ENCODE results near the gene RND2. TPM values are rescaled to one million over a fixed set of nuclear protein-coding genes. Genes with fewer than 3 reads are reported as not detected.

RND2 gene
- total and polyA plus RNA-seq, 2 of the 13 experiments (the other 11 are each of a cell fraction or from before 2014, with no cell fraction given): 0.05 to 0.11 TPM

- TF ChIP-seq ZNF253 (CRISPR knock-in tag; IDR thresholded peaks at IDR 0.05; ENCODE audit: borderline replicate concordance) (no peak), ZBTB2 (CRISPR knock-in tag; IDR thresholded peaks at IDR 0.05; ENCODE audit: low read depth) (no peak), ZNF883 (CRISPR knock-in tag; IDR thresholded peaks at IDR 0.05; ENCODE audit: not compliant biosample characterization) (no peak), NCOA1 (CRISPR knock-in tag; IDR thresholded peaks at IDR 0.05) (no peak; the same call in none of the 2 replicates), ZNF720 (CRISPR knock-in tag; IDR thresholded peaks at IDR 0.05) (no peak), ZNF7 (CRISPR knock-in tag; IDR thresholded peaks at IDR 0.05) (no peak), ZNF713 (CRISPR knock-in tag; IDR thresholded peaks at IDR 0.05) (no peak), EZH2 (conservative IDR thresholded peaks at IDR 0.05; ENCODE audit: low read depth, low read length) (no peak), ZNF343 (CRISPR knock-in tag; IDR thresholded peaks at IDR 0.05) (no peak), ATF4 (CRISPR knock-in tag; IDR thresholded peaks at IDR 0.05) (no peak), ZNF274 (CRISPR knock-in tag; IDR thresholded peaks at IDR 0.05) (no peak), BATF2 (CRISPR knock-in tag; IDR thresholded peaks at IDR 0.05) (no peak), ZNF235 (CRISPR knock-in tag; IDR thresholded peaks at IDR 0.05; ENCODE audit: borderline replicate concordance) (0 out of 2 replicates have a peak, but pooled peaks have one; percentile 23), CREM (IDR thresholded peaks at IDR 0.05) (no peak), CREM (CRISPR knock-in tag; IDR thresholded peaks at IDR 0.05) (no peak), ZNF407 (CRISPR knock-in tag; IDR thresholded peaks at IDR 0.05; ENCODE audit: not compliant biosample characterization) (no peak), MTA3 (CRISPR knock-in tag; IDR thresholded peaks at IDR 0.05) (no peak), HHEX (CRISPR knock-in tag; IDR thresholded peaks at IDR 0.05) (0 out of 2 replicates have a peak, but pooled peaks have one; percentile 21)
Measured at GRCh38 chr17:42979511-42980273, 45.3 kb upstream of the RND2 start, which contains the start of gene PTGES3L (continued).

Data from HepG2 (cell line).